ENCODE data around the gene S100A14.

GRCh38 chr1:153647346-153647714 is 31.2 kb upstream of the S100A14 start:
- TF ChIP-seq POLR2AphosphoS5 (IDR thresholded peaks at IDR 0.05; ENCODE audit: low read depth) (peak; percentile 19; the same call in 1 of the 2 replicates), GABPA (IDR thresholded peaks at IDR 0.05; ENCODE audit: low read depth) (no peak), CTCF (IDR thresholded peaks at IDR 0.05; ENCODE audit: insufficient read depth, low read length) (no peak), SPI1 (IDR thresholded peaks at IDR 0.05; ENCODE audit: borderline replicate concordance, low read depth) (no peak)
